Measurements from ENCODE around the gene CMIP. TPM values are rescaled to one million over a fixed set of nuclear protein-coding genes. Genes with fewer than 3 reads are reported as not detected.
A peak's percentile ranks its signal among the peaks of the same experiment; 100 is the strongest.

Gene CMIP
- total RNA-seq, 4 donors from 2014 or later, result 14.5 to 24.6 (median 21.0) TPM

DNA sequence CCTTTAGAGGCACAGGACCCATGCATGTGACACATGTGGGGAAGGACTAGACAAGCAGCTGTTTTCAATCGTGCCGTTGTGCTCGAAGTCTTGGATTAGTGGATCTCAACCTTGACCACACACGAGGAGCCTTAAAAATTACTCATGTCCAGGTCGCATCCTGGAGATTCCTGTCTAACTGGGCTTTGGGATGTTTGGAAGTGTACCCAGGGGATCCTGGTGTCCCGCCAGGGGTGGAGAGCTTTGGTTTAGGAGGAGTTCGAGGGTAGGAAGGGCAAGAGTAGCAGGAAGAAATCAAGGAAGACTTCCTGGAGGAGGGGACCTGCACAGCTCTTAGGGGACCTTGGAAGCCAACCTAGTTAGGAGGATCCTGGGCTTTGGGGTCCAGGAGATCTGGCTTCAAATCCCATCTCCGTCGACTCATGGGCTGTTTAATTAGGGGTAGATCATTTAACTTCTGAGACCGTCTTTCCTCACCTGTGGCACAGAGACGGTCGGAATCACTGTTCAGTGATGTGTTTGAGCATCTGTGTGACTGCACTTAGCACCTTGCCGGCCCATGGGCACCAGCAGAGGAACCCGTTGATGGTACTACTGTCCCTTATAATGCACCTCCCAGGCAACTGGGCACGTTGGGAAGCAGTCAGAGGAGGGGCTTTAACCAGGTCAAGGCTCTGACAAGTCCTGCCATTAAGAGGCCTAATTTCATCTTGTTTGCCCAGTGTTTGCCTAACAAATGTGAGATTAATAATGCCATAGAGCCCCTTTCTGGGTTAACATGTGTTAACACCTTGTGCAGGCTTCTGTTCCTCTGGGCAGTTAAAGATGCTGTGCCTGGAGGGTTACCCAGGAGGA is 232.5 kb downstream of the CMIP start:
- Histone ChIP-seq H3K36me3 (peaks cover 5 to 74% (median 59%) of the 10 kb centered on the region in 4 donors), H3K27ac (replicated peaks in 1 of 4) (no peak overlapping the region), H3K9me3 (no peaks in the 10 kb centered on the region), H3K27me3 (no peaks in the 10 kb centered on the region), H3K4me1 (peaks cover 15 to 31% (median 24%) of the 10 kb centered on the region in 4 donors), H3K4me3 (no peak overlapping the region)
- no peak for DNase-seq (ENCODE audit: extremely low spot score)
- TF ChIP-seq POLR2A (IDR thresholded peaks at IDR 0.05; ENCODE audit: low read depth) (no peak), POLR2AphosphoS5 (IDR thresholded peaks at IDR 0.05) (no peak), EP300 (IDR thresholded peaks at IDR 0.05) (no peak)
- TF ChIP-seq, protein P1, sequence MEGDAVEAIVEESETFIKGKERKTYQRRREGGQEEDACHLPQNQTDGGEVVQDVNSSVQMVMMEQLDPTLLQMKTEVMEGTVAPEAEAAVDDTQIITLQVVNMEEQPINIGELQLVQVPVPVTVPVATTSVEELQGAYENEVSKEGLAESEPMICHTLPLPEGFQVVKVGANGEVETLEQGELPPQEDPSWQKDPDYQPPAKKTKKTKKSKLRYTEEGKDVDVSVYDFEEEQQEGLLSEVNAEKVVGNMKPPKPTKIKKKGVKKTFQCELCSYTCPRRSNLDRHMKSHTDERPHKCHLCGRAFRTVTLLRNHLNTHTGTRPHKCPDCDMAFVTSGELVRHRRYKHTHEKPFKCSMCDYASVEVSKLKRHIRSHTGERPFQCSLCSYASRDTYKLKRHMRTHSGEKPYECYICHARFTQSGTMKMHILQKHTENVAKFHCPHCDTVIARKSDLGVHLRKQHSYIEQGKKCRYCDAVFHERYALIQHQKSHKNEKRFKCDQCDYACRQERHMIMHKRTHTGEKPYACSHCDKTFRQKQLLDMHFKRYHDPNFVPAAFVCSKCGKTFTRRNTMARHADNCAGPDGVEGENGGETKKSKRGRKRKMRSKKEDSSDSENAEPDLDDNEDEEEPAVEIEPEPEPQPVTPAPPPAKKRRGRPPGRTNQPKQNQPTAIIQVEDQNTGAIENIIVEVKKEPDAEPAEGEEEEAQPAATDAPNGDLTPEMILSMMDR (IDR thresholded peaks at IDR 0.05), result no peak
- 89% methylated on average over 12 of the region's 15 CpGs for WGBS
- intact Hi-C loops (cut with DNase I), result no loop called here

DNA sequence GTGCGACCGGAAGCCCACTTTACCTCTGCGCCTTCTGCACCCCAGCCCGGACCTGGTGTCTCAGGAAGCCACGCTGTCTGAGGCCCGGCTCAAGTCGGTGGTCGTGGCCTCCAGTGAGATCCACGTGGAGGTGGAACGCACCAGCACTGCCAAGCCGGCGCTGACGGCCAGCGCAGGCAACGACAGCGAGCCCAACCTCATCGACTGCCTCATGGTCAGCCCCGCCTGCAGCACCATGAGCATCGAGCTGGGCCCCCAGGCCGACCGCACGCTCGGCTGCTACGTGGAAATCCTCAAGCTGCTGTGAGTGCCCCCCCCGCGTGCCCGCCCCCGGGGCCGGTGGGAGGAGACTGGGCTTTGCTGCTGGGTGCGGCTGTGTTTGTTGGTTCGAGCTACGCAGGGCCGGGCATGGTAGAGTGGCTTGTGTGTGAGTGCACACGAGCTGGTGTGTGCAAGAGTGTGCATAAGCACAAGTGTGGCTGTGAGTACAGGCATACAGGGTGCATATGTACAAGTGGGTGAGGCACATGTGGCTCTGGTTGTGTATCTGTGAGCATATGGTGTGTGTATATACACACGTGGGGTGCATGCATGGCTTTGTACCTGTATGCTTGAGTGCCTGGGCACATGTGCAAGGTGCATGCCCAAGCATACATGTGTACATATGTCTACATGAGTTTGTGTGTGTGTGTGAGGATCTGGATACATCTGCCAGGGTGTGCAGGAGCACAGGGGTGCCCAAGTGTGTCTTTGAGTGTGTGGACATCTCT is 233.9 kb downstream of the CMIP start:
- intact Hi-C loops (cut with DNase I), result no loop called here
- TF ChIP-seq, protein P1 (IDR thresholded peaks at IDR 0.05), result no peak
- no peak for TF ChIP-seq EP300 (IDR thresholded peaks at IDR 0.05)
- H3K9me3 ChIP-seq, result no peaks in the 10 kb centered on the region
- no peak overlapping the region for H3K27ac ChIP-seq (replicated peaks in 1 of 4)
- no peak overlapping the region for H3K4me3 ChIP-seq
- peaks cover 15 to 31% (median 24%) of the 10 kb centered on the region in 4 donors for H3K4me1 ChIP-seq
- H3K27me3 ChIP-seq, result no peaks in the 10 kb centered on the region
- H3K36me3 ChIP-seq, result peaks cover 0 to 64% (median 47%) of the 10 kb centered on the region in 4 donors
- DNase-seq (ENCODE audit: extremely low spot score), result no peak
- WGBS, result 85% methylated on average over 21 of the region's 35 CpGs

DNA sequence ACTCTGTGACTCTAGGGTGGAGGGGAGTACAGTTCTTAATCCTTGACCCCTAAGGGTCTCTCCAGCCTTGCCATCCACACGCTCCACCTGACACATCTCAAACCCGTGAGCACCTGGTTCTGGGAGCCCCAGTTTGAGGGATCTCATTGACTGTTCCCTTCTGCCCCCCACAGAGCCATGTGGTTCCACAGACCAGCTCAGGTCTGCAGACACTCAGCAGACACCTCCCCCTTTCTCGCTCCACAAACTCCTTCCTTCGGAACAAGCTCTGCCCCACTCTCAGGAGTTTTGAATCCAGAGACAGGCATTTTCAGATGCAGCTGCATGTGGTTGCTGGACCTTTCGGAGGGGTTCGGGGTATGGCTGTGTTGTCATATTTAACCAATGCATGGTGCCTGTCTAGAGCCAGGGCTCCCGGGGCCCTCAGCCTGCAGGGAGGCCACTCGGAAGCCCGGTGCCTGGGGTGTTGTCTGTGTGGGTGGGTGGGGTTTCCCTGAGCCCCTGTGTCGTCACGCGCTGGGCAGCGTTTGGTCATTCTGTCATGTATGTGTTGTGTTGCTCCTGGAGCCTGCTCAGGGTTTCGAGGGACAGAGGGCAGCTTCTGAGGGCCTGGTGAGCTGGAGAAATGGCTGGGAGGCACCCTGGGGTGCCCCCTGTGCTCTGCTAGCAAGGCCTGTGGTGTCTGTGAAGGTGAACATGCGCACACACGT is 235.3 kb downstream of the CMIP start:
- no peak for TF ChIP-seq POLR2AphosphoS5 (IDR thresholded peaks at IDR 0.05)
- TF ChIP-seq, protein P1 (IDR thresholded peaks at IDR 0.05), result no peak
- no peak for TF ChIP-seq POLR2A (IDR thresholded peaks at IDR 0.05; ENCODE audit: low read depth)
- no peak for TF ChIP-seq EP300 (IDR thresholded peaks at IDR 0.05)
- Histone ChIP-seq H3K27me3 (no peaks in the 10 kb centered on the region), H3K4me3 (no peak overlapping the region), H3K36me3 (peaks cover 0 to 60% (median 36%) of the 10 kb centered on the region in 4 donors), H3K27ac (replicated peaks in 1 of 4) (peak overlapping the region in 2 of 4 donors; percentile 27 to 51), H3K4me1 (peaks cover 15 to 31% (median 24%) of the 10 kb centered on the region in 4 donors), H3K9me3 (no peaks in the 10 kb centered on the region)
- intact Hi-C loops (cut with DNase I), result no loop called here
- DNase-seq (ENCODE audit: extremely low spot score), result no peak
- WGBS, result 81% methylated on average over 9 of the region's 16 CpGs

DNA sequence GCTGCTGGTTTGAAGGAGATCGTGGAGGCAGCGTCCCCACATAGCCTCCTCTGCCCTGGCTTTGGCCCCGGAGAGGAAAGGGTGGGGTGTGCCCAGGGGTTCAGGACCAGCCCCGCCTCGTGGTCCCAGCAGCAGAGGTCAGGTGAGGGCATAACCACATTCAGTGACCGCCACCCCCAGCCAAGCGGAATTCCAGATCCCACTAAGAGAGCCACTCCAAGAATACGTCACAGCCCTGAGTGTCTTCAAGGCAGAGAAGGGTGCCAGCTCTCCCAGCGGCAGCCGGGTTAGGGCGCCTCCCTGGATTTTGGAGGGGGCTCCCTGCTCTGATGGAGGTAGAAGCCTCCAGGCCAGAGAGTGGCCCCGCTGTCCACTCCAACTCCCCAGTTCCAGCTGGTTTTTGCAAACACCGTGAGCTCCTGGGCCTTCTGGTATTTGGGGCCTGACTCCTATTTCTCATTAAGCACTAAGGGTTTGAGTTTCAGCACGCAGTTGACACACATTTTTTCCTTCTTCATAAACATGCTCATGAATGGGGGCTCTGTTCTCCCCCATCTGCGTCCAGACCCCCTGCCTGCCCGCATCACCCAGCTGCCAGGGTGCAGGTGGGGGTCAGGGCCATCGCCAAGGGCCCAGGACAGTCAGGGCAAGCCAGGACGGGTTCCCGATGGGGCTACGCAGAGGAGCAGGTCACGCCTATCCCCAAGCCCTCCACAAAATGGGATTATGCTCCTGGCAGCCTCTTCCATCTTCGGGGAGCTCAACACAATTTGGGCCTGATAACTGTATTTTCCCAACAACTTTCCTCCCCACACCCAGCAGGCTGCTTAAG is 236.1 kb downstream of the CMIP start:
- no peak for DNase-seq (ENCODE audit: extremely low spot score)
- Histone ChIP-seq H3K27ac (replicated peaks in 1 of 4) (peak overlapping the region in 2 of 4 donors; percentile 27 to 51), H3K4me1 (peaks cover 15 to 31% (median 24%) of the 10 kb centered on the region in 4 donors), H3K4me3 (no peak overlapping the region), H3K27me3 (no peaks in the 10 kb centered on the region), H3K9me3 (no peaks in the 10 kb centered on the region), H3K36me3 (peaks cover 0 to 61% (median 34%) of the 10 kb centered on the region in 4 donors)
- TF ChIP-seq POLR2AphosphoS5 (IDR thresholded peaks at IDR 0.05), result no peak
- TF ChIP-seq POLR2A (IDR thresholded peaks at IDR 0.05; ENCODE audit: low read depth), result no peak
- no peak for TF ChIP-seq EP300 (IDR thresholded peaks at IDR 0.05)
- TF ChIP-seq, protein P1 (IDR thresholded peaks at IDR 0.05), result no peak
- intact Hi-C loops (cut with DNase I), result no loop called here
- 87% methylated on average over 10 of the region's 22 CpGs for WGBS

All from esophagus muscularis mucosa (tissue), 4 donors.